Vagina (tissue), 2 donors: Measurements from ENCODE around the gene RPS3A. TPM values are rescaled to one million over a fixed set of nuclear protein-coding genes. Genes with fewer than 3 reads are reported as not detected.

Source experiments
- DNase-seq, 2 donors: peaks; one replicate each; pipeline ENCODE4 v3.0.0-alpha.2; 2017; ENCODE audit errors: extremely low spot score in 2 of 2
- H3K27ac ChIP-seq: fragments of 200-600 bp; sonication (generic); one replicate; pipeline ENCODE4 v1.5.1; 2019
- H3K27me3 ChIP-seq: fragments of 200-600 bp; sonication (generic); one replicate; pipeline ENCODE4 v1.5.1; 2019
- H3K36me3 ChIP-seq, 2 donors: fragments of 200-600 bp; sonication (generic); one replicate each; pipeline ENCODE4 v1.5.1; 2017 to 2019
- H3K4me1 ChIP-seq: fragments of 200-600 bp; sonication (generic); one replicate; pipeline ENCODE4 v1.5.1; 2019
- H3K4me3 ChIP-seq, 2 donors: fragments of 200-600 bp; sonication (generic); 1 replicate in 1 of 2; 2 replicates in 1 of 2; pipeline ENCODE4 v1.5.1; 2016 to 2019
- H3K9me3 ChIP-seq: fragments of 200-600 bp; sonication (generic); one replicate; pipeline ENCODE4 v1.5.1; 2019
- POLR2A ChIP-seq, 2 donors: fragments of 450-650 bp; IDR thresholded peaks; one replicate each; pipeline ENCODE4 v1.6.1; 2017; ENCODE audit warnings: antibody characterized with exemption in 2 of 2, mild to moderate bottlenecking in 2 of 2, moderate library complexity in 2 of 2
- POLR2AphosphoS5 ChIP-seq, 2 donors: sonication (generic); formaldehyde crosslinking; IDR thresholded peaks; one replicate each; pipeline ENCODE4 v1.9.0; 2017; ENCODE audit warnings: antibody characterized with exemption in 2 of 2, mild to moderate bottlenecking in 2 of 2, low read depth in 1 of 2; ENCODE audit not compliant: insufficient read depth in 1 of 2
- intact Hi-C: fragments of 100-400 bp; cut with DNase I; formaldehyde crosslinking; loops from one replicate; pipeline ENCODE4 v1.15.1; 2023
- total RNA-seq: library from RNA; depleted of rRNA; stranded (reverse); fragments of >200 nt; gene quantifications from one replicate; pipeline ENCODE4 v1.2.3, GENCODE V29; 2016
- TF ChIP-seq, protein P1 (sequence below), 3 experiments: fragments of 450-650 bp in 2 of 3; fragments of 200-600 bp in 1 of 3; sonication (generic) in 1 of 3; IDR thresholded peaks; one replicate each; pipeline ENCODE4 v1.5.1; 2017 to 2019; ENCODE audit warnings: antibody characterized with exemption in 3 of 3, mild to moderate bottlenecking in 2 of 3, moderate library complexity in 2 of 3

RPS3A gene
- total RNA-seq, 1 donor from 2014 or later, result 2,695 TPM

GRCh38 chr4:151110236-151110635 lies 10.8 kb downstream of the RPS3A start:
- peaks cover 0 to 24% of the 10 kb centered on the region in 2 donors for H3K36me3 ChIP-seq

DNA sequence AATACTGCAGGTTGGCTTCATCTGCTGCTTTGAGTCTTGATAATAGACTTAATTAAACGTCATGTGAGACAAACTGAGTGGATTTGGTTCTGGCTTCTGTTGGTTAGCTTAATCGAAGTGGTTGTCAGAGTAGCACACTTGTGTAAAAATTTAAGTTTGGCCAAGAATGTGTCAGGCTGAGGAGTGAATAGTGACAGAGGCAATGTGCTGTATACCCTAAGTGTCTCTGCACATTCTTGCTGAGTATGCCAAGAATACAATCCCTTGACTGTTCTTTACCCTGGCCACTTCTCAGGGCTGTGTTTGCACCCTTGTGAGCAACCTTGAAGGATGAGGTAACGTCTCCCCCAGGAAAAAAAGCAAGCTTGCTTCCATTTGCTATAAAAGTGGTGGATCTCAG lies 14.9 kb downstream of the RPS3A start:
- Histone ChIP-seq H3K9me3 (no peaks in the 10 kb centered on the region), H3K27me3 (no peaks in the 10 kb centered on the region), H3K36me3 (peaks cover 0 to 11% of the 10 kb centered on the region in 2 donors), H3K27ac (no peak overlapping the region), H3K4me3 (no peak overlapping the region), H3K4me1 (no peaks in the 10 kb centered on the region)
- DNase-seq, result no peak
- intact Hi-C loops, result no loop called here
- TF ChIP-seq POLR2A (IDR thresholded peaks at IDR 0.05), result no peak
- TF ChIP-seq, protein P1, sequence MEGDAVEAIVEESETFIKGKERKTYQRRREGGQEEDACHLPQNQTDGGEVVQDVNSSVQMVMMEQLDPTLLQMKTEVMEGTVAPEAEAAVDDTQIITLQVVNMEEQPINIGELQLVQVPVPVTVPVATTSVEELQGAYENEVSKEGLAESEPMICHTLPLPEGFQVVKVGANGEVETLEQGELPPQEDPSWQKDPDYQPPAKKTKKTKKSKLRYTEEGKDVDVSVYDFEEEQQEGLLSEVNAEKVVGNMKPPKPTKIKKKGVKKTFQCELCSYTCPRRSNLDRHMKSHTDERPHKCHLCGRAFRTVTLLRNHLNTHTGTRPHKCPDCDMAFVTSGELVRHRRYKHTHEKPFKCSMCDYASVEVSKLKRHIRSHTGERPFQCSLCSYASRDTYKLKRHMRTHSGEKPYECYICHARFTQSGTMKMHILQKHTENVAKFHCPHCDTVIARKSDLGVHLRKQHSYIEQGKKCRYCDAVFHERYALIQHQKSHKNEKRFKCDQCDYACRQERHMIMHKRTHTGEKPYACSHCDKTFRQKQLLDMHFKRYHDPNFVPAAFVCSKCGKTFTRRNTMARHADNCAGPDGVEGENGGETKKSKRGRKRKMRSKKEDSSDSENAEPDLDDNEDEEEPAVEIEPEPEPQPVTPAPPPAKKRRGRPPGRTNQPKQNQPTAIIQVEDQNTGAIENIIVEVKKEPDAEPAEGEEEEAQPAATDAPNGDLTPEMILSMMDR (IDR thresholded peaks at IDR 0.05), result no peak
- TF ChIP-seq POLR2AphosphoS5 (IDR thresholded peaks at IDR 0.05; ENCODE audit: insufficient read depth in 1 of 2, low read depth in 1 of 2), result no peak

More at GRCh38 chr4:151110236-151110635, 10.8 kb downstream of the RPS3A start:
- Histone ChIP-seq H3K4me3 (no peak overlapping the region), H3K4me1 (no peaks in the 10 kb centered on the region), H3K27ac (no peak overlapping the region), H3K9me3 (no peaks in the 10 kb centered on the region), H3K27me3 (no peaks in the 10 kb centered on the region)
- no peak for TF ChIP-seq POLR2AphosphoS5 (IDR thresholded peaks at IDR 0.05; ENCODE audit: insufficient read depth in 1 of 2, low read depth in 1 of 2)
- TF ChIP-seq, protein P1 (IDR thresholded peaks at IDR 0.05), result no peak
- no peak for TF ChIP-seq POLR2A (IDR thresholded peaks at IDR 0.05)
- intact Hi-C loops, result no loop called here
- no peak for DNase-seq

GRCh38 chr4:151114986-151115385 lies 15.6 kb downstream of the RPS3A start:
- intact Hi-C loops, result no loop called here

DNA sequence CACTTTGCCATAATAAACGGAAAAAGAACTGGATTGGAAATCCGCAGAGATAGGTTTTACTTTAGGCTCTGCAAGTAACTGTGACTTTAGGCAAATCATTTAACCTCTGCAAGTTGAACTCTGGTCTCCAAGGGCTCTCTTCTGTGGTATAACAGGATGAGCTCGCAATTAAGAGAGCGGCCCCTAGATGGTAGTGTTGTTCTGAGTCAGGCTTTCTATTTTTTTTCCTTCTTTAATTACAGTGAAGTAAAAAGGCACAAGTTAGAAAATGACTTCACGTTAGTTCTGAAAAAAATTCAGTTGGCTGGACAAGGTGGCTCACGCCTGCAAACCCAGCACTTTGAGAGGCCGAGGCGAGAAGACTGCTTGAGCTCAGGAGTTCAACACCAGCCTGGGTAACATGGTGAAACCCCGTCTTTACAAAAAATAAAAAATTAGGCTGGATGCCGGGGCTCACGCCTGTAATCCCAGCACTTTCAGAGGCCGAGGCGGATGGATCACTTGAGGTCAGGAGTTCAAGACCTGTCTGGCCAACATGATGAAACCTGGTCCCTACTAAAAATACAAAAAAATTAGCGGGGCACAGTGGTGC lies 18.0 kb downstream of the RPS3A start:
- Histone ChIP-seq H3K4me3 (no peak overlapping the region), H3K36me3 (peaks cover 0 to 23% of the 10 kb centered on the region in 2 donors), H3K27ac (peak overlapping the region; percentile 9), H3K27me3 (no peaks in the 10 kb centered on the region), H3K4me1 (no peaks in the 10 kb centered on the region), H3K9me3 (no peaks in the 10 kb centered on the region)
- DNase-seq, result no peak
- intact Hi-C loops, result no loop called here
- TF ChIP-seq, protein P1 (IDR thresholded peaks at IDR 0.05), result peak; percentile 47 to 62 (median 52)
- no peak for TF ChIP-seq POLR2AphosphoS5 (IDR thresholded peaks at IDR 0.05; ENCODE audit: insufficient read depth in 1 of 2, low read depth in 1 of 2)

More at GRCh38 chr4:151114986-151115385, 15.6 kb downstream of the RPS3A start:
- Histone ChIP-seq H3K27ac (no peak overlapping the region), H3K4me3 (no peak overlapping the region), H3K36me3 (peaks cover 0 to 14% of the 10 kb centered on the region in 2 donors), H3K4me1 (no peaks in the 10 kb centered on the region), H3K27me3 (no peaks in the 10 kb centered on the region), H3K9me3 (no peaks in the 10 kb centered on the region)
- no peak for DNase-seq
- TF ChIP-seq, protein P1 (IDR thresholded peaks at IDR 0.05), result no peak
- TF ChIP-seq POLR2A (IDR thresholded peaks at IDR 0.05) (no peak), POLR2AphosphoS5 (IDR thresholded peaks at IDR 0.05; ENCODE audit: insufficient read depth in 1 of 2, low read depth in 1 of 2) (no peak)

DNA sequence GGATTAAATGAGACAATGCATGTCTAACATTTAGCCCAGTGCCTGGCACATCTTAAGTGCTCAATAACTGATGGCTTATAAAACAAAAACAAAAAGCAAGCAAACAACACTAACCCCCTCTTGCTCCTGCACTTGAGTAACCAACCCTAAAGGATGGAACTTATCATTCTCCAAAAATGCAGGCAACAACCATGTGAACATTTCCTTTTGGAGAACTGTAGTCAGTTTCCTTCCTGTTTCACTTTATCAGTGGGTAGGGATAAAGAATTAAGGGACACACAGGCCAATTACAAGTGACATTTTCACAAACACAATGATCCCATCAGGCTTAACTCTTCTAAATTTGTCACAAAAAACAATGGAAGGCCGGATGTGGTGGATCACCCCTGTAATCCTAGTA lies 30.4 kb downstream of the RPS3A start:
- TF ChIP-seq POLR2AphosphoS5 (IDR thresholded peaks at IDR 0.05; ENCODE audit: insufficient read depth in 1 of 2, low read depth in 1 of 2) (no peak), POLR2A (IDR thresholded peaks at IDR 0.05) (no peak)
- TF ChIP-seq, protein P1 (IDR thresholded peaks at IDR 0.05), result no peak
- no peak overlapping the region for H3K4me3 ChIP-seq
- no peaks in the 10 kb centered on the region for H3K9me3 ChIP-seq
- intact Hi-C loops, result no loop called here
- no peak overlapping the region for H3K27ac ChIP-seq
- peaks cover 0 to 66% of the 10 kb centered on the region in 2 donors for H3K36me3 ChIP-seq
- DNase-seq, result no peak
- H3K4me1 ChIP-seq, result no peaks in the 10 kb centered on the region
- H3K27me3 ChIP-seq, result no peaks in the 10 kb centered on the region
